CD8-positive, alpha-beta memory T cell (primary cell): ENCODE data around the gene ATXN7L3B. TPM values are rescaled to one million over a fixed set of nuclear protein-coding genes. Genes with fewer than 3 reads are reported as not detected.

ENCODE experiments used
- CTCF ChIA-PET: fragments of 350-600 bp; sonication (Branson Sonifier 250); formaldehyde crosslinking; loops from one replicate; lab custom pipeline; 2021; ENCODE audit warnings: antibody characterized with exemption; lab: Charles Lee
- POLR2A ChIA-PET: fragments of 350-600 bp; sonication (Branson Sonifier 250); formaldehyde crosslinking; loops from one replicate; lab custom pipeline; 2021; ENCODE audit warnings: antibody characterized with exemption; lab: Charles Lee
- DNase-seq, 5 donors: peaks; one replicate each; pipeline versions ENCODE4 v3.0.0 to v3.0.0-alpha.2; 2020 to 2022; ENCODE audit warnings: mixed read lengths in 1 of 5
- H3K27ac ChIP-seq: one replicate; pipeline ENCODE4 v1.7.0; 2013; ENCODE audit warnings: low read depth, mild to moderate bottlenecking, low read length, moderate library complexity
- H3K27me3 ChIP-seq: 2 replicates; pipeline ENCODE4 v1.7.0; 2013; ENCODE audit warnings: low read length, mild to moderate bottlenecking; ENCODE audit not compliant: insufficient read depth, poor library complexity, severe bottlenecking
- H3K36me3 ChIP-seq: 2 replicates; pipeline ENCODE4 v1.7.0; 2013; ENCODE audit warnings: mild to moderate bottlenecking, low read length, moderate library complexity; ENCODE audit not compliant: insufficient read depth
- H3K4me1 ChIP-seq: 2 replicates; pipeline ENCODE4 v1.7.0; 2013; ENCODE audit warnings: mild to moderate bottlenecking, low read length, moderate library complexity; ENCODE audit not compliant: insufficient read depth
- H3K4me3 ChIP-seq: 2 replicates; pipeline ENCODE4 v1.7.0; 2013; ENCODE audit warnings: mild to moderate bottlenecking, low read length
- H3K9me3 ChIP-seq: 2 replicates; pipeline ENCODE4 v1.7.0; 2013; ENCODE audit warnings: mild to moderate bottlenecking, low read length
- H3K27ac Mint-ChIP-seq, 8 donors: one replicate each; pipeline ENCODE4 v1.8.0; 2020 to 2021; ENCODE audit warnings: mixed read lengths in 8 of 8, mild to moderate bottlenecking in 6 of 8, inconsistent platforms in 3 of 8, moderate library complexity in 3 of 8
- H3K27me3 Mint-ChIP-seq, 2 donors: one replicate each; pipeline ENCODE4 v1.8.0; 2020 to 2021; ENCODE audit warnings: mixed read lengths in 2 of 2, mild to moderate bottlenecking in 1 of 2, moderate library complexity in 1 of 2
- H3K36me3 Mint-ChIP-seq, 3 donors: one replicate each; pipeline ENCODE4 v1.8.0; 2020 to 2021; ENCODE audit warnings: mixed read lengths in 3 of 3, inconsistent platforms in 1 of 3, mild to moderate bottlenecking in 1 of 3
- H3K4me1 Mint-ChIP-seq, 3 donors: one replicate each; pipeline ENCODE4 v1.8.0; 2020 to 2021; ENCODE audit warnings: mixed read lengths in 3 of 3, inconsistent platforms in 1 of 3, mild to moderate bottlenecking in 1 of 3
- H3K4me3 Mint-ChIP-seq, 7 donors: one replicate each; pipeline ENCODE4 v1.8.0; 2020 to 2021; ENCODE audit warnings: mixed read lengths in 7 of 7, mild to moderate bottlenecking in 6 of 7, moderate library complexity in 4 of 7, inconsistent platforms in 2 of 7
- H3K9me3 Mint-ChIP-seq, 5 donors: one replicate each; pipeline ENCODE4 v1.8.0; 2020 to 2022; ENCODE audit warnings: mixed read lengths in 5 of 5, mild to moderate bottlenecking in 3 of 5, moderate library complexity in 2 of 5, inconsistent platforms in 1 of 5
- polyA plus RNA-seq: library from polyadenylated mRNA; unstranded; fragments of 300-500 nt; fragmentation: Illumina TruSeq; gene quantifications from one replicate; pipeline ENCODE4 v1.2.3, GENCODE V29; 2021
- total RNA-seq, 2 experiments: library from RNA; stranded (reverse); gene quantifications; one replicate each; pipeline ENCODE4 v1.2.3, GENCODE V29; 2021

The ATXN7L3B gene
- total and polyA plus RNA-seq, 3 experiments from 2014 or later, result 21.9 to 22.7 (median 22.5) TPM

GRCh38 chr12:74538491-74539258 is 1.0 kb downstream of the ATXN7L3B start:
- ChIA-PET POLR2A (no interaction called here), CTCF (interaction anchor here (1.2 kb wide), 1 partner anchor 19 kb away, joined by 4 read pairs; no protein-coding TSS in a partner anchor)
- Mint-ChIP-seq H3K4me1 (peaks cover 62 to 63% (median 62%) of the 10 kb centered on the region in 3 donors), H3K27me3 (no peaks in the 10 kb centered on the region), H3K9me3 (no peaks in the 10 kb centered on the region), H3K4me3 (peak overlapping the region; percentile 90 to 99 (median 97)), H3K27ac (peak overlapping the region; percentile 98 to 100 (median 99)), H3K36me3 (peaks cover 0 to 56% (median 13%) of the 10 kb centered on the region in 3 donors)
- Histone ChIP-seq H3K4me3 (peak overlapping the region; percentile 95), H3K27me3 (no peaks in the 10 kb centered on the region), H3K9me3 (no peaks in the 10 kb centered on the region), H3K4me1 (peaks cover 42% of the 10 kb centered on the region), H3K36me3 (peaks cover 5% of the 10 kb centered on the region), H3K27ac (peak overlapping the region; percentile 98)
- peak in 4 of 5 donors; percentile 28 to 54 (median 42) for DNase-seq

DNA sequence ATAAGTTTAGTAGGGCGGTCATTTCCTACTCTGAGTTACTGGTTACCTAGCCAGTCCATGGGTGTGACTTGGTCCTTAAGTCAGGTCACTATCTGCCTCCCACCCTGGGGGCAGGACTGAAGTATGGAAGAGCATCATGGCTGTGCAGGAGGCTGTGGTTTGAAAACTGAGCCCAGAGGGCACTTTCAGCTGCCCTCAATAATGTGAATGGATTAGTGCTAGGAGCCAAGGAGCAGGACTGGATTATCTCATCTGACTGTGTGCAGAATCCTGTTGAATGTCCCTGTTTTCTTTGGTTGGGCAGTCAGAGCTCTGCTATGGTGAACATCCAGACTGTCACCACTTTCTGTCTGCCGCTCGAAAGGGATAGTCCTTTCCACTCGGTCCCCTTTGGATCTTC is 1.6 kb downstream of the ATXN7L3B start:
- H3K27me3 ChIP-seq, result no peaks in the 10 kb centered on the region
- H3K4me3 Mint-ChIP-seq, result peak overlapping the region; percentile 90 to 99 (median 97)
- CTCF ChIA-PET, result no interaction called here
- peak overlapping the region; percentile 98 for H3K27ac ChIP-seq
- peaks cover 42% of the 10 kb centered on the region for H3K4me1 ChIP-seq
- H3K9me3 ChIP-seq, result no peaks in the 10 kb centered on the region
- peaks cover 0 to 56% (median 13%) of the 10 kb centered on the region in 3 donors for H3K36me3 Mint-ChIP-seq
- POLR2A ChIA-PET, result no interaction called here
- H3K36me3 ChIP-seq, result peaks cover 5% of the 10 kb centered on the region
- H3K4me3 ChIP-seq, result peak overlapping the region; percentile 95
- peak overlapping the region; percentile 98 to 100 (median 99) for H3K27ac Mint-ChIP-seq
- DNase-seq, result no peak
- H3K27me3 Mint-ChIP-seq, result no peaks in the 10 kb centered on the region
- peaks cover 65 to 66% (median 66%) of the 10 kb centered on the region in 3 donors for H3K4me1 Mint-ChIP-seq
- no peaks in the 10 kb centered on the region for H3K9me3 Mint-ChIP-seq

DNA sequence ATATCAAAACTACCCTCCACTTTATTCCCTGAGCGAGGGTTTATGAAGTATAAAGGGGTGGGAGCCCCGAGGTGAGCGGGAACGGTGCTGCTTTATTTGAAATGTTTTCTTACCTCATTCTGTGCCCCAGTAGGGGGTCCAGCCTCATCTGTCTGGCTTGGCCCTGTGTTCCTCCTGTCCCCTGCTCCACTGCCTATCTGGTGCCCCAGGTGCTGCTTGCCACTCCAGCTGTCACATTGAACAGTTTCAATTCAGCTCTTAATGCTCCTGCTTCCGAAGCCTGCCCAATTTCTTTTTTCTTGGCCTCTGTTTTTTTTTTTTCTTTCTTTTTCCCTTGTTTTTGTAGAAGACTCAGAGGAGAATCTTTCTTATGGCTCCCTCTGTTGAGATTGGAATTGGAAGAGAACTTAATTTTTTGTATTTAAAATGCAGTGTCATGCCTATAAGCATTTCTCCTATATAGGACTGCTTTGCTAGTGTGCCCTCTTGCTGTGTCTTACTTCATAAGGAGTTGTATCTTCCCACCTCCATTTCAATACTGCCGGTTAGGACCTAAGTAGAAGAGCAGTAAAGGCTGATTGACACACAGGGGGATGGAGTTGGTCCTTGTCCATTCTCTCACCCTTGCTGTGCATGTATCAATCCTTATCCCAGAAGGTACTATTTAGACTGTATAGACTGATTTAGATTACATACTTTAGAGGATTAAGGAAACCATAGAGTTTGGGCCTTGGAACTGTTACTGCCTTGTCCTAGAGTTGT is 2.3 kb downstream of the ATXN7L3B start:
- H3K4me1 Mint-ChIP-seq, result peaks cover 65 to 70% (median 68%) of the 10 kb centered on the region in 3 donors
- H3K27ac Mint-ChIP-seq, result peak overlapping the region; percentile 53 to 100 (median 98)
- Histone ChIP-seq H3K27ac (peak overlapping the region; percentile 98), H3K27me3 (no peaks in the 10 kb centered on the region), H3K4me1 (peaks cover 42% of the 10 kb centered on the region), H3K4me3 (peak overlapping the region; percentile 95), H3K9me3 (no peaks in the 10 kb centered on the region), H3K36me3 (peaks cover 5% of the 10 kb centered on the region)
- ChIA-PET POLR2A (no interaction called here), CTCF (no interaction called here)
- peak overlapping the region; percentile 90 to 99 (median 97) for H3K4me3 Mint-ChIP-seq
- H3K36me3 Mint-ChIP-seq, result peaks cover 0 to 56% (median 13%) of the 10 kb centered on the region in 3 donors
- DNase-seq, result no peak
- no peaks in the 10 kb centered on the region for H3K9me3 Mint-ChIP-seq
- H3K27me3 Mint-ChIP-seq, result no peaks in the 10 kb centered on the region

DNA sequence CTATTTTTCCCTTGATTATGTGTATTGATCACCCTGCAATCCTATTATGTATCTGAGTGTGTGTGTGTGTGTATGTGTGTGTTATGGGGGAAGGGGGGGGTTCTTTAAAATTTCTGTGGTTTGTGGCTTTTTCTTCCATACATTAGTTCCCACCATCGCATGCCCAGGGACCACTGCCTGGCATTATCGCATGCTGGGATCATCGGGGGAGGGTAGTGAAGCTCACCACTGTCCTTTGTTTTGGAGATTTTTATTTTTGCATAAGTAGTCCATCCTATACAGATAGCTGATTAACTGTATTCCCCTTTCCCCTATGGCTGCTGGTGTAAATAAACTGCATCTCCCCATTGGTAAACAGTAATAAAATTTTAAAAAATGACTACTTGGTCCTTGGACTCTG is 3.4 kb downstream of the ATXN7L3B start:
- Histone ChIP-seq H3K36me3 (peaks cover 5% of the 10 kb centered on the region), H3K4me1 (peaks cover 42% of the 10 kb centered on the region), H3K27me3 (no peaks in the 10 kb centered on the region), H3K9me3 (no peaks in the 10 kb centered on the region), H3K27ac (no peak overlapping the region), H3K4me3 (peak overlapping the region; percentile 6)
- Mint-ChIP-seq H3K36me3 (peaks cover 0 to 56% (median 13%) of the 10 kb centered on the region in 3 donors), H3K27me3 (no peaks in the 10 kb centered on the region), H3K4me3 (peak overlapping the region; percentile 0 to 99 (median 97)), H3K9me3 (no peaks in the 10 kb centered on the region), H3K27ac (peak overlapping the region; percentile 40 to 100 (median 94)), H3K4me1 (peaks cover 65 to 76% (median 76%) of the 10 kb centered on the region in 3 donors)
- ChIA-PET POLR2A (no interaction called here), CTCF (no interaction called here)
- DNase-seq, result no peak

DNA sequence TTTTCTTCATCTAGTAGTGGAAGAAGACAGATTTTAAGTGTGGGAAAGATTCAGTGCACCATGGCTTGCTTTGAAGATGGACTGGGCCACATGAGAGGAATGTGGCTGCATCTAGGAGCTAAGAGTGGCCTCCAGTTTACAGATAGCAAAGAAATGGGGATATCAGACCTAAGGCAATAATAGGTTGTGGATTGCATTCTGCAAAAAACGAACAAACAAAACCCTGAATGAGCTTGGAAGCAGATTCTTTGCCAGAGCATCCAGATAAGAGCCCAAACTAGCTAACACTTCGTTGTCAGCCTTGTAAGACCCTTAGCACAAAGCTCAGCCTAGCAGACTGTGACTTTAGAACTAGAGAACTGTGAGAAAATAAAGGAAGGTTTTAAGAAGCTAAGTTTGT is 9.6 kb downstream of the ATXN7L3B start:
- H3K4me3 Mint-ChIP-seq, result no peak overlapping the region
- Histone ChIP-seq H3K36me3 (no peaks in the 10 kb centered on the region), H3K4me1 (peaks cover 2% of the 10 kb centered on the region), H3K4me3 (no peak overlapping the region), H3K9me3 (no peaks in the 10 kb centered on the region), H3K27ac (no peak overlapping the region), H3K27me3 (no peaks in the 10 kb centered on the region)
- H3K27me3 Mint-ChIP-seq, result no peaks in the 10 kb centered on the region
- no peaks in the 10 kb centered on the region for H3K9me3 Mint-ChIP-seq
- H3K36me3 Mint-ChIP-seq, result peaks cover 0 to 12% (median 2%) of the 10 kb centered on the region in 3 donors
- DNase-seq, result no peak
- peak overlapping the region in 1 of 8 donors; percentile 42 for H3K27ac Mint-ChIP-seq
- peaks cover 13 to 26% (median 25%) of the 10 kb centered on the region in 3 donors for H3K4me1 Mint-ChIP-seq
- ChIA-PET POLR2A (no interaction called here), CTCF (no interaction called here)

- ChIA-PET CTCF (no interaction called here), POLR2A (no interaction called here)
- H3K27ac ChIP-seq, result no peak overlapping the region
- H3K4me3 Mint-ChIP-seq, result no peak overlapping the region
- no peaks in the 10 kb centered on the region for H3K9me3 Mint-ChIP-seq
- peaks cover 0 to 3% (median 2%) of the 10 kb centered on the region in 3 donors for H3K36me3 Mint-ChIP-seq
- H3K27me3 Mint-ChIP-seq, result no peaks in the 10 kb centered on the region
- H3K27me3 ChIP-seq, result no peaks in the 10 kb centered on the region
- no peak overlapping the region for H3K4me3 ChIP-seq
- no peak for DNase-seq
- H3K4me1 Mint-ChIP-seq, result no peaks in the 10 kb centered on the region
- H3K36me3 ChIP-seq, result no peaks in the 10 kb centered on the region
- H3K9me3 ChIP-seq, result no peaks in the 10 kb centered on the region
- H3K4me1 ChIP-seq, result no peaks in the 10 kb centered on the region
- no peak overlapping the region for H3K27ac Mint-ChIP-seq
These were observed 13.7 kb downstream of the ATXN7L3B start for GRCh38 chr12:74551291-74551690.

GRCh38 chr12:74552201-74552600 is 14.6 kb downstream of the ATXN7L3B start:
- no peaks in the 10 kb centered on the region for H3K9me3 ChIP-seq
- DNase-seq, result no peak
- H3K27ac Mint-ChIP-seq, result no peak overlapping the region
- ChIA-PET CTCF (no interaction called here), POLR2A (no interaction called here)
- H3K27me3 Mint-ChIP-seq, result no peaks in the 10 kb centered on the region
- H3K4me3 ChIP-seq, result no peak overlapping the region
- H3K36me3 ChIP-seq, result no peaks in the 10 kb centered on the region
- H3K36me3 Mint-ChIP-seq, result peaks cover 0 to 2% (median 0%) of the 10 kb centered on the region in 3 donors
- H3K27ac ChIP-seq, result no peak overlapping the region
- H3K4me1 ChIP-seq, result no peaks in the 10 kb centered on the region
- H3K9me3 Mint-ChIP-seq, result no peaks in the 10 kb centered on the region
- H3K4me1 Mint-ChIP-seq, result no peaks in the 10 kb centered on the region
- no peaks in the 10 kb centered on the region for H3K27me3 ChIP-seq
- H3K4me3 Mint-ChIP-seq, result no peak overlapping the region

GRCh38 chr12:74559728-74560127 is 22.1 kb downstream of the ATXN7L3B start:
- Mint-ChIP-seq H3K4me3 (no peak overlapping the region), H3K9me3 (no peaks in the 10 kb centered on the region), H3K36me3 (no peaks in the 10 kb centered on the region), H3K4me1 (no peaks in the 10 kb centered on the region), H3K27ac (no peak overlapping the region), H3K27me3 (no peaks in the 10 kb centered on the region)
- CTCF ChIA-PET, result no interaction called here
- H3K4me1 ChIP-seq, result no peaks in the 10 kb centered on the region
- no peaks in the 10 kb centered on the region for H3K9me3 ChIP-seq
- H3K27me3 ChIP-seq, result no peaks in the 10 kb centered on the region
- POLR2A ChIA-PET, result no interaction called here
- no peak overlapping the region for H3K4me3 ChIP-seq
- DNase-seq, result no peak
- H3K36me3 ChIP-seq, result no peaks in the 10 kb centered on the region
- H3K27ac ChIP-seq, result no peak overlapping the region
